ENCODE results near the gene CIAO2A.
"Not testable (repeated sequence)": the region's sequence is repeated elsewhere in the genome, so short reads cannot be mapped to it uniquely, and the experiment has no call there.

Gene CIAO2A

DNA sequence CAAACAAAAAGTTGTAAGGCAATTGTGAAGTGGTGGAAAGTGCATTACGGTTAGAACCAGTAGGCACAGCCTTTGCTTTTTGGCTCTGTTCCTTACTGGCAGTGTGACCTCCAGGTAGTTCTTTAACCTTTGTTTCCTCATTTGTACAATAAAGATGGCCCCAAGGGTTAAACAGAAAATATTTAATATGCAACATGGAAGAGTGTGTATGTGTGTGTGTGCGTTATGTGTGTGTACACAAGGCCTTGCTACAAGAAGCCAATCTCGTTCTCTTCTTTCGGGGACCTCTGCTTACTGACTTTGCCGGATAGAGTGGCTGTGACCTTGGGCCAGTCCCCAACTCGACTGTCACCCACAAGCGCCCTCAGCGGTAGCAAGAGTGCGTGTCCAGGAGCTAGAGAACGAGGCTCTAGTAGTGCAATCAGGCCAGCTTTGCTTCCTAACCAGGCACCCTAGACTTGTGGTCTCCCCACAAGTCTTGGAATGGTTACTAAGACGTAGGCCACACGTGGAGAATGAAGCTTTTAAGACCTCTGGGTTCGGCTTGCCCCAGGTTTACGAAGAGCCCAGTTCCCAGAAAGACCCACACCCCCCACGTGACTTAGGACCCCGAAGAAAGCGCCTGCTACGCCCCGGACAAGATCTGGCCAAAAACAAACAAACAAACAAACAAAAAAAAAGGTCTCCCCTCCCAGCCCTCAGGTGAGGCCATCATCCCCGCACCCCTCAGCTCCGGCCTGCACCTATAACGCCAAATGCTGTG is 593 bp downstream of the CIAO2A start:
- Histone ChIP-seq H3K36me3 (no peaks in the 10 kb centered on the region), H3K4me3 (ENCODE audit: low read depth in 1 of 2, low read length in 1 of 2) (peak overlapping the region; percentile 88 to 95), H3K9me3 (no peaks in the 10 kb centered on the region), H3K4me1 (ENCODE audit: control insufficient read depth in 1 of 2, insufficient read depth in 1 of 2, low read depth in 1 of 2, low read length in 1 of 2) (peaks cover 87 to 90% of the 10 kb centered on the region in 2 experiments), H3K27me3 (no peaks in the 10 kb centered on the region), H3K27ac (peak overlapping the region; percentile 95)
- TF ChIP-seq, protein P1, sequence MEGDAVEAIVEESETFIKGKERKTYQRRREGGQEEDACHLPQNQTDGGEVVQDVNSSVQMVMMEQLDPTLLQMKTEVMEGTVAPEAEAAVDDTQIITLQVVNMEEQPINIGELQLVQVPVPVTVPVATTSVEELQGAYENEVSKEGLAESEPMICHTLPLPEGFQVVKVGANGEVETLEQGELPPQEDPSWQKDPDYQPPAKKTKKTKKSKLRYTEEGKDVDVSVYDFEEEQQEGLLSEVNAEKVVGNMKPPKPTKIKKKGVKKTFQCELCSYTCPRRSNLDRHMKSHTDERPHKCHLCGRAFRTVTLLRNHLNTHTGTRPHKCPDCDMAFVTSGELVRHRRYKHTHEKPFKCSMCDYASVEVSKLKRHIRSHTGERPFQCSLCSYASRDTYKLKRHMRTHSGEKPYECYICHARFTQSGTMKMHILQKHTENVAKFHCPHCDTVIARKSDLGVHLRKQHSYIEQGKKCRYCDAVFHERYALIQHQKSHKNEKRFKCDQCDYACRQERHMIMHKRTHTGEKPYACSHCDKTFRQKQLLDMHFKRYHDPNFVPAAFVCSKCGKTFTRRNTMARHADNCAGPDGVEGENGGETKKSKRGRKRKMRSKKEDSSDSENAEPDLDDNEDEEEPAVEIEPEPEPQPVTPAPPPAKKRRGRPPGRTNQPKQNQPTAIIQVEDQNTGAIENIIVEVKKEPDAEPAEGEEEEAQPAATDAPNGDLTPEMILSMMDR (IDR thresholded peaks at IDR 0.05): no peak

DNA sequence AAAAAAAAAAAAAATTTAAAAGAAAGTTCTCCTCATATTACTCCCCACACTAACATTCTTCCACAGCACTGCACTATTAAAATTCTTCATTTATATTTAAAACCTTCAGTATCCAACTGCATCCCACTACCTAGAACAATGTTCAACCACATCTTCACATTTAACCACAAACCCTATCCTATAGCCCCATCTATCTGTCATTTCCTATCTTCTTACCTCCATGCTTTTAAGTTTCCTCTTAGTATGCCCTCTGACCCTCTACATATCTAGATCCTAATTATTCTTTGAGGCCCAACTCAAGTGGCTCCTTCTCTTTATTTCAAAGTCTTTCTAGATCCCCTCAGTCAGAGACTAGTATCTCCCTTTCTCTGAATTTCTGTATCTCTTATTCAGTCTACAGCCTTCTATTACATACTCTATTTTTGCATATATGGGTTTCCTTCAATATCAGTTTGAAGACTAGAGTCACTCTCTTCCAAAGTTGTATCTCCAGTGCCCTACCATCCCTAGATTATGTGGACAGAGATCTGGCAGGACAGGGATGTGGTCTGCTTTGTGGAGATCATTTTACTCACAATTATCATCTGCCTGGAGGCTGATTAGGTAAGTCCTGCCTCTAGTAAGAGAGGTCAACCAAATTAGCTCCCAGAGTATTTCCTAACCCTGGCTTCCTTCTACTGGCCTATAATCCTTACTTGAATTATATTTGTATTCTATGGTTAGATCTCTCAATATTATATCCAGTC is 1.4 kb downstream of the CIAO2A start:
- H3K27ac ChIP-seq: peak overlapping the region; percentile 95
- TF ChIP-seq, protein P1 (IDR thresholded peaks at IDR 0.05): no peak
- H3K4me1 ChIP-seq (ENCODE audit: control insufficient read depth in 1 of 2, insufficient read depth in 1 of 2, low read depth in 1 of 2, low read length in 1 of 2): peaks cover 84 to 85% of the 10 kb centered on the region in 2 experiments
- no peaks in the 10 kb centered on the region for H3K36me3 ChIP-seq
- H3K4me3 ChIP-seq (ENCODE audit: low read depth in 1 of 2, low read length in 1 of 2): peak overlapping the region; percentile 88 to 95
- no peaks in the 10 kb centered on the region for H3K9me3 ChIP-seq
- no peaks in the 10 kb centered on the region for H3K27me3 ChIP-seq

DNA sequence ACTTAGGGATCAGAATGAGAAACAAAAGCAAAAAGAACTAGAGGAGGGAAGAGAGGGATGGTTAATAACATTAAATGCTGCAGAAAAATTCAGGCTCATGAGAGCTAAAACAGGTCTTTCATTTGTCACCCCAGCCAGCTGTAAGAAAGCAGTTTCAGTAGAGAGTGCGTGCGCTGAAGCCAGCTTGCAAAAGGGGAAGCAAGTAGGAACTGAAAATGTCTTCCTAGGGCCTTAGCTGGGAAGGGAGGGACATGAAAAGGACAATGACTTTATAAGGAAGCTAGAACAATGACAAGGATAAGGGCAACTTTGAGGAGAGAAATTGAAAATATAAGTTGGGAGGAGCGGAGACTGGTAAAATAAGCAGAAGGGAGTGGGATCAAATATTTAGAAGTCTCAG is 3.1 kb downstream of the CIAO2A start:
- TF ChIP-seq, protein P1 (IDR thresholded peaks at IDR 0.05): no peak
- Histone ChIP-seq H3K27ac (peak overlapping the region; percentile 55), H3K27me3 (no peaks in the 10 kb centered on the region), H3K4me1 (ENCODE audit: control insufficient read depth in 1 of 2, insufficient read depth in 1 of 2, low read depth in 1 of 2, low read length in 1 of 2) (peaks cover 71 to 72% of the 10 kb centered on the region in 2 experiments), H3K36me3 (peaks cover under 1% of the 10 kb centered on the region), H3K9me3 (no peaks in the 10 kb centered on the region), H3K4me3 (ENCODE audit: low read depth in 1 of 2, low read length in 1 of 2) (no peak overlapping the region)

DNA sequence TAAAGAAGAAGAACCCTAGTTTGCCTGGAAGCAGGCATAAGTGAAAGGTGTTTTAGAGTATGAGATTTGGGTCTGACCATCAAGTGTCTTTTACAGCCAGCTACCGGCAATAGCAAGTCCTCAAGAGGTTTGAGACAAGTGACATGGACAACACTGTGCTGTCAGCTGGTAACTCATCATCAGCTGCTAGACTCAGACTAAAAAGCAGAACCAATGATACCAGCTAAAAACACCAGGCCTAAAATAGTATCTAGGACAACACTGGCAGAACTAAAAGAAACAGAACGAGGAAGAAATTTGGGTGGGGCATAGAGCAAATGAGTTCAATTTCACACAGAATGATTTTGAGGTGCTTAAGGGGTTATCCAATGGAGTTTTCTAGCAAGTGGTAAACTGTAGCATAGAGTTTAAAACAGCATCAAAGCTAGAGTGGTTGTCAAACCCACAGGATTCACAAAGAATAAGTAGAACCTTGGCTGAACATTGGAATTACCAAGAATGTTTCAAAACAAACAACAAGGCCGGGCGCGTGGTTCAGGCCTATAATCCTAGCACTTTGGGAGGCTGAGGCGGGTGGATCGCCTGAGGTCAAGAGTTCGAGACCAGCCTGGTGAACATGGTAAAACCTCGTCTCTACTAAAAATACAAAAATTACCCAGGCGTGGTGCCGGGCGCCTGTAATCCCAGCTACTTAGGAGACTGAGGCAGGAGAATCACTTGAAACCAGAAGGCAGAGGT is 3.9 kb downstream of the CIAO2A start:
- Histone ChIP-seq H3K9me3 (no peaks in the 10 kb centered on the region), H3K4me3 (ENCODE audit: low read depth in 1 of 2, low read length in 1 of 2) (no peak overlapping the region), H3K27ac (peak overlapping the region; percentile 55), H3K4me1 (ENCODE audit: control insufficient read depth in 1 of 2, insufficient read depth in 1 of 2, low read depth in 1 of 2, low read length in 1 of 2) (peaks cover 63 to 64% of the 10 kb centered on the region in 2 experiments), H3K27me3 (no peaks in the 10 kb centered on the region), H3K36me3 (peaks cover 7% of the 10 kb centered on the region)
- TF ChIP-seq, protein P1 (IDR thresholded peaks at IDR 0.05): no peak

DNA sequence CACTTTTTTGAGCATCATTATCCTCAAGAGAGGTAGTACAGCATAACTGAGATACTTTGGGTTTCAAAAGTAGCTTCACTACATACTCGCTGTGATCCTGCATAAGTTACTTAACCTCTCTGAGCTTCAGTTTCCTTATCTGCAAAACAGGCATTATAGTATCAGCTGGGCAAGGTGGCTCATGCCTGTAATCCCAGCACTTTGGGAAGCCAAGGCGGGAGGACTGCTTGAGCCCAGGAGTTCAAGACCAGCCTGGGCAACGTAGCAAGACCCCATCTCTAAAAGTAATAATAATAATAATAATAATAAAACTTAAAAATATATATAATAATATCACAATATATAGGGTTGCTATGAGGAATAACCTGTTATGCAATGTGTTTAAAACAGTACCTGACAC is 10.9 kb downstream of the CIAO2A start:
- Histone ChIP-seq H3K9me3 (no peaks in the 10 kb centered on the region), H3K36me3 (peaks cover 34% of the 10 kb centered on the region)
- TF ChIP-seq, protein P1 (IDR thresholded peaks at IDR 0.05): no peak

DNA sequence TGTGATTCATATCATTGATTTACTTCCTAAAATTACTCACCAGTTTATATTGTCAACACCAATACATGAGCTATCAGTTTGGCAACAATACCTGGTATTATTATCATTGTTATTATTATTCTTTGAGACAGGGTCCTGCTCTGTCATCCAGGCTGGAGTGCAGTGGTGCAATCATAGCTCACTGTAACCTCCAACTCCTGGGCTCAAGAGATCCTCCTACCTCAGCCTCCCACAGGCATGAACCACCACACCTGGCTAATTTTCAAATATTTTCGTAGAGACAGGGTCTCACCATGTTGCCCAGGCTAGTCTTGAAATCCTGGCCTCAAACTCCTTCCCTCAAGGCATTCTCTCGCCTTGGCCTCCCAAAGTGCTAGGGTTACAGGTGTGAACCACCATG is 20.1 kb downstream of the CIAO2A start:
- H3K4me3 ChIP-seq (ENCODE audit: low read depth in 1 of 2, low read length in 1 of 2); H3K27ac ChIP-seq; H3K27me3 ChIP-seq; H3K4me1 ChIP-seq (ENCODE audit: control insufficient read depth in 1 of 2, insufficient read depth in 1 of 2, low read depth in 1 of 2, low read length in 1 of 2); H3K9me3 ChIP-seq: not testable (repeated sequence)
- H3K36me3 ChIP-seq: peaks cover 18% of the 10 kb centered on the region

More for the DNA sequence above, 10.9 kb downstream of the CIAO2A start:
- Histone ChIP-seq H3K27me3 (no peaks in the 10 kb centered on the region), H3K4me1 (ENCODE audit: control insufficient read depth in 1 of 2, insufficient read depth in 1 of 2, low read depth in 1 of 2, low read length in 1 of 2) (peaks cover 0 to 2% of the 10 kb centered on the region in 2 experiments), H3K4me3 (ENCODE audit: low read depth in 1 of 2, low read length in 1 of 2) (no peak overlapping the region), H3K27ac (no peak overlapping the region)

All from neutrophil (primary cell).